Thoracic aorta (tissue), 2 donors: ENCODE data around the gene CERKL. TPM values are rescaled to one million over a fixed set of nuclear protein-coding genes. Genes with fewer than 3 reads are reported as not detected.

Source experiments
- ATAC-seq: fragments of 150-250 bp; one replicate; pipeline ENCODE4 v1.8.0; 2017; ENCODE audit warnings: low read depth; ENCODE audit not compliant: insufficient number of reproducible peaks, low FRiP score
- DNase-seq: peaks from one replicate; pipeline ENCODE4 v3.0.0-alpha.2; 2020; ENCODE audit warnings: low spot score
- H3K27ac ChIP-seq, 2 donors: fragments of 200-600 bp; sonication (generic); 1 replicate in 1 of 2; 2 replicates in 1 of 2; pipeline ENCODE4 v1.5.1; 2016; ENCODE audit warnings: mild to moderate bottlenecking in 2 of 2, moderate library complexity in 2 of 2
- H3K27me3 ChIP-seq: fragments of 200-600 bp; sonication (generic); replicated peaks from 2 replicates; pipeline ENCODE4 v1.6.0; 2016; ENCODE audit warnings: mild to moderate bottlenecking; ENCODE audit not compliant: insufficient read depth
- H3K36me3 ChIP-seq: fragments of 200-600 bp; sonication (generic); one replicate; pipeline ENCODE4 v1.5.1; 2016
- H3K4me1 ChIP-seq, 2 donors: fragments of 200-600 bp; sonication (generic); 1 replicate in 1 of 2; 2 replicates in 1 of 2; pipeline versions ENCODE4 v1.5.1 to v1.6.0; 2016; ENCODE audit warnings: low read depth in 2 of 2, mild to moderate bottlenecking in 1 of 2; ENCODE audit not compliant: control insufficient read depth in 1 of 2
- H3K4me3 ChIP-seq: fragments of 200-600 bp; sonication (generic); 2 replicates; pipeline ENCODE4 v1.5.1; 2016; ENCODE audit warnings: mild to moderate bottlenecking
- H3K9me3 ChIP-seq: fragments of 200-600 bp; sonication (generic); 2 replicates; pipeline ENCODE4 v1.5.1; 2016
- CTCF ChIP-seq: fragments of 200-600 bp; sonication (generic); IDR thresholded peaks from one replicate; pipeline ENCODE4 v1.5.1; 2019; ENCODE audit warnings: antibody characterized with exemption
- total RNA-seq, 2 donors: library from RNA; depleted of rRNA; stranded (reverse); fragments of >200 nt; gene quantifications; one replicate each; pipeline versions ENCODE4 v1.1.0 to v1.2.3, GENCODE V29; 2016

The CERKL gene
- total RNA-seq, 2 donors from 2014 or later, result not detected

GRCh38 chr2:181520253-181520652 is 136.7 kb downstream of the CERKL start:
- Histone ChIP-seq H3K36me3 (no peaks in the 10 kb centered on the region), H3K4me3 (no peak overlapping the region), H3K27ac (no peak overlapping the region), H3K9me3 (no peaks in the 10 kb centered on the region), H3K4me1 (no peaks in the 10 kb centered on the region), H3K27me3 (no peaks in the 10 kb centered on the region)
- no peak for TF ChIP-seq CTCF
- ATAC-seq, result no peak
- DNase-seq, result no peak

GRCh38 chr2:181517685-181518301 is 139.1 kb downstream of the CERKL start:
- Histone ChIP-seq H3K27ac (no peak overlapping the region), H3K4me3 (no peak overlapping the region)
- ATAC-seq, result no peak

GRCh38 chr2:181516992-181517391 is 139.9 kb downstream of the CERKL start:
- TF ChIP-seq CTCF, result no peak
- Histone ChIP-seq H3K4me1 (no peaks in the 10 kb centered on the region), H3K27ac (no peak overlapping the region), H3K4me3 (no peak overlapping the region), H3K9me3 (no peaks in the 10 kb centered on the region), H3K36me3 (no peaks in the 10 kb centered on the region), H3K27me3 (no peaks in the 10 kb centered on the region)
- ATAC-seq (no peak), DNase-seq (no peak)

More at GRCh38 chr2:181517685-181518301, 139.1 kb downstream of the CERKL start:
- no peaks in the 10 kb centered on the region for H3K4me1 ChIP-seq
- TF ChIP-seq CTCF, result no peak
- H3K27me3 ChIP-seq, result no peaks in the 10 kb centered on the region
- DNase-seq, result no peak
- H3K9me3 ChIP-seq, result no peaks in the 10 kb centered on the region
- H3K36me3 ChIP-seq, result no peaks in the 10 kb centered on the region

GRCh38 chr2:181515719-181516118 is 141.2 kb downstream of the CERKL start:
- H3K36me3 ChIP-seq, result no peaks in the 10 kb centered on the region
- H3K27me3 ChIP-seq, result no peaks in the 10 kb centered on the region
- DNase-seq (no peak), ATAC-seq (no peak)
- no peak overlapping the region for H3K4me3 ChIP-seq
- no peak overlapping the region for H3K27ac ChIP-seq
- no peak for TF ChIP-seq CTCF
- H3K4me1 ChIP-seq, result no peaks in the 10 kb centered on the region
- no peaks in the 10 kb centered on the region for H3K9me3 ChIP-seq

- H3K27ac ChIP-seq, result no peak overlapping the region
- no peak for TF ChIP-seq CTCF
- H3K36me3 ChIP-seq, result no peaks in the 10 kb centered on the region
- no peak overlapping the region for H3K4me3 ChIP-seq
- no peaks in the 10 kb centered on the region for H3K27me3 ChIP-seq
- ATAC-seq (no peak), DNase-seq (no peak)
- no peaks in the 10 kb centered on the region for H3K4me1 ChIP-seq
- no peaks in the 10 kb centered on the region for H3K9me3 ChIP-seq
Observed at GRCh38 chr2:181500201-181500600, 156.7 kb downstream of the CERKL start.
